ENCODE results near the gene DPYSL3.
"Not testable (repeated sequence)": the region's sequence is repeated elsewhere in the genome, so short reads cannot be mapped to it uniquely, and the experiment has no call there.

The DPYSL3 gene

DNA sequence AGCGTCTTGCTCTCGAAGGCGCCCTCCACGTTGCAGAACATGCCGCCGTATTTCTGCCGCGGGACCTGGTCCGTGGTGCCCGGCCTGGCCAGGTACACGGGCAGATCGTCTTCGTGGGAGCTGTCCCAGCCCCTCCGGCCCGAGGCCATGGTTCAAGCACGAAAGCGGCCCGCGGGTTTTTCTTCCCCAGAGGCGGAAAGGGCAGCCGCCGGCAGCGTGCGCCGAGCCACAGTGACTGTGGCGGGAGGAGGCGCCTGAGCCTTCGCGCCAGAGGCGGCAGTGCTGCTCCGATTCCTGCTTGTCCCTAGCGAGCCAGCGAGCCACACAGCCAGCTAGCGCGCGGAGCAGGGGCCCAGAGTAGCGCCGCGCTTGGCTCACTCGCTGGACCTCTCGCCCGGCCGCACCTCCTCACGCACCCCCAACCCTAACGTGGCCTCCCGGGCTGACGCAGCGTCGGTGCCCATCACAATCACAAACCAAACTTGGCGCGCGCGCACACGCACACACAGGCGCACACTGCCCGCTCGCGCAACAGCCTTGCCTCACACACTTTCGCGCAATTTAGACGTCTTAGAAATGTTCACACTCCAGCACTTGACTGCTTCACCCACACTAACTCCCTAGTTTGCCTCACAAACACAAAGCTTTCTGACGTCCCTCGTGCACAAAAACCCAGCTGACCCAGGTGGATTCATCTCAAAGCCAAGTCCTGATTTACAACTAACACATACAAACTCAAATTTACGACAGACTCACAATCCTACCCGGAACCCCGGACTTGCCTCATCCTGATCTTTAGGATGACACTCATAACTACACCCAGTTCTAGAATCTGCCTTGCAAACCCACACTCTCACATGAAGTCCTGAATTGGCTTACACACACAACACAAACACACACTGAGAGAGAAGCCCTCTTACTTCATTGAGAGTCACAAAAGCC, at the start of gene DPYSL3:
TSS of gene DPYSL3 (minus strand) at position 359 of the 942 bp plus-strand sequence. CDS start at position 149, 210 bp downstream.
- H3K4me3 ChIP-seq (ENCODE audit: low read depth, low read length), result peak within 1 kb of the TSS; percentile 79

DNA sequence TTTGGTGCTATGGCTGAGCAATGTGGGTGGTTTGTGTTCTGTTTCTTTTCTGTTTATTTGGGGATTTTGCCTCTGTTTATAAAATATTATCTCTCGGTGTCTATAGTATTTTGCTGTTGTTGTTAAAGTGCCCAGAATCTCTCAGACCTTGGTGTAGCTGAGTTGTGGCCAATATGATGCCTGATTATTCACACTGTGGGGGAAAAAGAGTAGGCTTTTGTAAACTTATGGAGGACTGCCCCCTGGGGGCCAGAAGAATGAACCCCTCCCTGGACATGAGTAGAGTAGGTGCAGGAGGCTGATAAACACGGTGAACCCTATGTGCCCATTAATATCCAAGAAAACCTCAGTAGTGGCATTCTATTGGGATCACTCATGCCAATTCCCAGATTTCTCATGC, 49.0 kb upstream of the DPYSL3 start:
- no peak overlapping the region for H3K4me3 ChIP-seq (ENCODE audit: low read depth, low read length)

DNA sequence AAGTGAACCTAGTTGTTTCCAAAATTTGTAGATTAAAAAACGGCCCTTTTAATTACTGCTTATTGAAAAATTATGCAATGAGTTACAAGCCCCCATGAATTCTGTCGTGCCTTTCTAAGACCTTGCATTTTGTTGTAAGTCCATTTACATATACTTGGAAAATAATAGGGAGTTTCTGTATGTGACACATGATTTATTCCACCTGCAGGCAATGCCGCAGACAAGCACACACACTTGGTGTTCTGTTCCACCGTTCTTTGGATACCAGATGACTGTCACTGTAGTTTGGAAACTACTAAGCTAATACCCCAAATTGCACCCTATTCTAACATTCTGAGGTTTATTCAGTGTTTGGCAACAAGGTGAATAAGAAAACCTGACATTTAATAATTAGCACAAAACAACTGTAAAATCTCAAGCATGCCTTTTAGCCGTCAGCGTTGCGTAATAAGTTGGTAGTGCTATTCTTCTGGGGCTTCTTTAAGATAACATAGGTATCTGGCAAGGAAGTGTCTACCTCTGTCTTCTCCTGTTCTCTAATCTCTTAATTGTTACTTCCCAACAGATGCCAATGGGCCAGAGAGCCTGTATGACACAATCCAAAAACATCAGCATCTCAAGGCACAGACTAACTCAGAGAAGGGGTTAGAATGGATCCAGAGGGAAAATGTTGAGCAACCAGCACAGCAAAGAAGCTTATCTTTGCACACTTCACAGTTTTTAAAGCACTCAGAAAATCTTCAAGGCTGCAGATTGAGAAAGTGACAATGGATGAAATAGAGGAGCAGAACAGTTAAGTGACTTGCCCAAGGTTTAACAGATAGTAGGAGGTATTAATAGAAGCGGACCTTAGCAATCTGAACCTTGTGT, 48.2 kb upstream of the DPYSL3 start:
- H3K4me3 ChIP-seq (ENCODE audit: low read depth, low read length), result no peak overlapping the region

DNA sequence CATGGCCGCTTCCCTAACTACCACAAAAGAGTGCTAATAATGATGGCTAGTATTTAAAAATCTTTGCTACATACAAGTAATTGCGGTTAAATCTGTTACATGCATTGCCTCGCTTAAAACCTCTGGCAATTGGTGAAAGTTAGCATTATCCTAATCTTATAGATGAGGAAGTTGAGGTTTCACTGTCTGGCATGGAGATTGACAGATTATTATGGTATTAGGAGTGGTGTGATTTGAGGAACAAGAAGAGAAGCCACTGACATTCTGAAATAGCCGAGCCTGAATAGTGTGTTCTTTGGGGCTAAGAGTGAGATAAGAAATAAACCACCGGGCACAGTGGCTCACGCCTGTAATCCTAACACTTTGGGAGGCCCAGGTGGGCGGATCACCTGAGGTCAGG, 45.3 kb upstream of the DPYSL3 start:
- no peak overlapping the region for H3K4me3 ChIP-seq (ENCODE audit: low read depth, low read length)

DNA sequence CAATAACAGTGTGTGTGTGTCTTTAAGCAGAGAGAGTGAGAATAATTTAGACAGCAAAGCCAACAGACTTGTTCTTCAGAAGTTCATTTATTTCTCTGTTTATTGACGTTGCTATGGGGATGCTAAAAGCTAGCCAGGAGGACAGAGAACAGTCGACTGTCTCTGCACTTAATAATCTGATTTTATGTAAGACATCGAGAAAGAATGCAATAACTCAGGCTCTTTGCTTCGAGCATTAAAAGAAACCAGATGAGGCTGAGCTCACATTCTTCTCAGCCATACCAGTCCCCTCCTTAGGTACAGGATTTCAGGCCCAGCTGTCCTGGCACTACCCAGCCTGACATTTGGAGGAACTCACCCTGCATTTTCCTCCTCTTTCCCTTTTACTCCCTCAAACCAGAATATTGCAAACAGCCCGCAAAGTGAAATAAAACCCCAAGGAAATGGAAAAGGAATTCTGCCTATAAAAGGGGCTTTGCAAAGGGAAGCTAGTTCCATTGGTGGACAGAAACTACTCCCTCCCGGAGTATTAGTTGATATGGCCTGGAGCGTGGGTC, 44.5 kb upstream of the DPYSL3 start:
- H3K4me3 ChIP-seq (ENCODE audit: low read depth, low read length), result no peak overlapping the region

DNA sequence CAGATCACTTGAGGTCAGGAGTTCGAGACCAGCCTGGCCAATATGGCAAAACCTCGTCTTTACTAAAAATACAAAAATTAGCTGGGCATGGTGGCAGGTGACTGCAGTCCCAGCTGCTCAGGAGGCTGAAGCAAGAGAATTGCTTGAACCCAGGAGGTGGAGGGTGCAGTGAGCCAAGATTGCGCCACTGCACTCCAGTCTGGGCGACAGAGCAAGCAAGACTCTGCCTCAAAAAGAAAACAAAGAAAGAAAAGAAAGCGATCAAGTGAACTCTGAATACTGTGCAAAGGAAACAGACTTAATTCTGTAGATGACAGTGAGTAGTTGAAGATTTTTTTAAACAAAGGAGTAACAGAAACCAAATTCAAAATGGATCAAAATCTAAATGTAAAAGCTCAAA, 43.9 kb upstream of the DPYSL3 start:
- not testable (repeated sequence) for H3K4me3 ChIP-seq (ENCODE audit: low read depth, low read length)

DNA sequence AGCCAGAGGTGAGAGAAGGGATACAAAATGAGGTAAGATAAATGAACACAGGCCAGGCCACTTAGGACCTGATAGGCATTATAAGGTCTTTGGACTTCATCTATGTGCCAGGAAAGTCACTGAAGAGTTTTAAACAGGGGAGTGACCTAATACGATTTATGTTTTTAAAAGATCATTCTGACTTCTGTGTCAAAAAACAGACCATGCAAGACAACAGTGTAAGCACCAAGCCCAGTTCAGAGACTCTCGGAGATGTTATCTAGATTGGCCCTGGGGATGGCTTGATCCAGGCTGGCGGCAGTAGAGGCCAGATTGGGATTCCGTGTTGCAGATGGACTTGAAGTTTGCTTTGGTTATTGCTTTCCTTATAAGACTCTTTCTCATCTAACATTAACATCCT, 43.0 kb upstream of the DPYSL3 start:
- H3K4me3 ChIP-seq (ENCODE audit: low read depth, low read length), result no peak overlapping the region

DNA sequence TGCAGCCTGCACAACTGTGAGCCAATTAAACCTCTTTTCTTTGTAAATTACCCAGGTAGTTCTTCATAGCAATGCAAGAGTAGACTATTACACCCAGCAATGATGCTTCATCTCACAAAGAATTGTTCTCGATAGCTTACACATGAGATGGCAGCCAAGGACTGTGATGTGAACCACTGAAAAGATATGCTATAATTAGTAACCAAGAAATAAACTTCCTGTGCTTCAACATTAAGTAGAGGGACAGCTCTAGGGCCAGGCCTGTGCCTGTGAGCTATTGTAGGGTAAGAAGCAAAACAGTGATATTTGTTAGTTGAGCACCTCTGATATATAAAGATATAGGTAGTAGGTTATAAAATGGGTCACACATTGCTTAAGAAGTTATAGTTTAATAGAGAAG, 41.8 kb upstream of the DPYSL3 start:
- no peak overlapping the region for H3K4me3 ChIP-seq (ENCODE audit: low read depth, low read length)

DNA sequence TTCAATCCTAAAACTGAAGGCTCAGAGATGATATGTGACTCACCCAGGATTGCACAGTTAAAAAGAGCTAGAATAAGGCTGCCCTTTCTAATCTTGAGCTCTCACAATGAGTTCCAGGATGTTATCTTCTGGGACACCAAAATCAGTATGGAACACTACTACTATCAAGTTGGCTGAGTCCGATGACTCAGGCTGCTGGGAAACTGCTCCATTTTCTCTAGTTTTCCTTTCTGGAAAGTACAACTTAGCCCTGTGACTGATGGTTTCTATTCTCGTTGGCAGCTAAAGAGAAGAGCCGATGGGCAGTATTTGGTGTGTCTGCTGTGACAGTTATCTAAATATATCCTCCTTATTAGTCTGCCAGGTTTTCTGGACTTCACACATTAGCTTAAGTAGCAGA, 37.9 kb upstream of the DPYSL3 start:
- H3K4me3 ChIP-seq (ENCODE audit: low read depth, low read length), result no peak overlapping the region

DNA sequence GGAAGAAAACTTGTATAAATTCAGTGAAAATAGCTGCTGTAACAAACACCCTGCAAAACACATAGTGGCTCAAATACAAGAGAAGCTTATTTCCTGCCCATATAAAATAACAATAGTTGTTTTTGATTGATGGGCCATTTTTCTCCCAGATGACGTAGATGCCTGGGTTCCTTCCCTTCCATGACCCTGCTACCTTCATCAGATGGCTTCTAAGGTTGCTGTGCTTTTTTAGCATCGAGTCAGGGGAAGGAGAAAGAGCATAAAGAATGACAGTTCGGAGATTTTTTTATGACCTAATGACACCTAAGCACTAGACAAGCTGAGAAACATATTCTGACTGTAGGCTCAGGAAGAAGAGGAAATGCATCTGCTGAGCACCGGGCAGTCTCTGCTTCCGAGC, 34.7 kb upstream of the DPYSL3 start:
- no peak overlapping the region for H3K4me3 ChIP-seq (ENCODE audit: low read depth, low read length)

DNA sequence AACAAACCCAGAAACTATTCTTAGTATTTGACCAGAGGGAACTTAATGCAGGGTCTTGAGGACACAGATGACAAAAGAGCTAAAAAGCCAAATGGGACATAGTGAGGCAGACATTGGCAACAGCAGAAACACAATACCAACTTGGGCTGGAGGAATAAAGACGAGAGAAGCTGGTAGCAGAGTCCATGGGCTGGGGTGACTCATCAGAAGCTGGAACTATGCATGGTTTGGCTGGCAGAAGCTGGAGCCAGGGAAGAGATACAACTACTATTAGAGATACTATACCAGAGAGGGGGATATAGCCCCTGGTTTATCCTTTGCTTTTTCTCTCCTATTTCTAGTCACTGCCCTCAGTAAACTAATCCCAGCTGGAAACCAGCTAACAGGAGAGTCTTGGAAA, 29.2 kb upstream of the DPYSL3 start:
- H3K4me3 ChIP-seq (ENCODE audit: low read depth, low read length), result no peak overlapping the region

DNA sequence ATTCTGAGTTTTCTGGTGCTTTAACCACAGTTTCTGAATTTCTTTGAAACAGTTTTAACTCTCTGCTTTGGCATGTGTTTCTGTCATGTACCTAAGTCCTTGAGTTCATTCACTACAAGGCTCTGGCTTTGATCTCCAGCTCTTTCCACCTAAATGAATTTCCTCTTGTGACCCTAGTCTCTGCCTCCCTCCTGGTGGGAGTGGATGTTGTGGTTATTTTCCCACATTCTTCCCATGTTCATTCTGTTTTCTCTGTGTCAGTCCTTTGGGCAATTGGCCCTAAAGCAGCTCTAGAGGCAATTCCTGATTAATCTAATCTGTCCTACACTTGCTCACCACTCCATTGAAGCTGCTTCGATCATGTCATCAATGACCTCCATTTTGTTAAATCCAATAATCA, 28.4 kb upstream of the DPYSL3 start:
- H3K4me3 ChIP-seq (ENCODE audit: low read depth, low read length), result no peak overlapping the region

DNA sequence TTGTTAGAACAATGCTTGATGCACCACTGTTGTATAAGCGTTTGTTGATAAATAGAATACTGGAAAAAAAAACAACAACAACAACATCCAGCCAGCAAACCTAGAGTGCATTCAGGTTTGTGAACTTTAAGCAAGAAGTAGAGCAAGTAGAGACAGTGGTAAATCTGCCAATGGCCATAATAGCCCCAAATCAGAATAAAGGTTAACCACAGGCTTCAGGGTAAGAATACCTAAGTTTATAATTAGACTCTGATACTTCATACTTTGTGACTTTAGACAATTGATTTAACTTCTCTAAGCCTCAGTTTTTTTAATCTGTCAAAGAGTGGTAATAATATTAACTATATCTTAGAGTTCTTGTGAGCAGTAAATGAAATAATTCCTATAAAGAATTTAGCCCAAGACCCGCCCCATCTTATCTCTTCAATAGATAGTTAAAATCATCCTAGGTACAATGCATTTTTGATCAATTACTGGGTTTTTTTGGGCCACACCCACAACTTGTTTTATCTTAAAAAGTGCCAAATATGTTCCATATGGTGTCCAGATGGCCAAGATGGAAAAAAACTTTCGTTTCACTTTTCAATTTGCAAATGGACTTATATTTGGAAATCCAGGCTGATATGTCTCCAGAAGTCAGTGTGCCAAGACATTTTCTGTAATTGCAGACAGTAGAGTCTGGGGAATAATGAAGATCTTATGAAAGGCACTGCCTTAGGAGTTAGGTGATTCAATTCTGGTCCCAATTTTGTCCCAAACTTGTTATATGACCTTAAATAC, 24.5 kb upstream of the DPYSL3 start:
- H3K4me3 ChIP-seq (ENCODE audit: low read depth, low read length), result no peak overlapping the region

DNA sequence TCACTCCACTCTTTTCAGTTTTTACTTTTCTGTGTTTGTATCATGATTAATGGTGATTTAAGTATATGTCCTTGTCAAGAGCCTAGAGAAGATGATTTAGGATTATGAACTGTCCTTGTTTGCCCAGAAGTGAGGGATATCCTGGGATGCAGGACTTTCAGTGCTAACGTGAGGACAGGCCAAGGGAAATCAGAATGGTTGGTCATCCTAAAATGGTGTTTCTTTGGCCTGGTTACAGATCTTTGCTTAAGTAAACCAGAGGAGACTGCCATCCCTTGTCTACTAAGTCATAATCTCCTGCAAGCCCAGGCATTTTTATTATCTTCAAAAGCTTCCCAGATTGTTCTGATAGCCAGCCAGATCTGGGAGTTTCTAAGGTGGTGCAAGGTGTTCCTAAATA, 22.3 kb upstream of the DPYSL3 start:
- H3K4me3 ChIP-seq (ENCODE audit: low read depth, low read length), result no peak overlapping the region

DNA sequence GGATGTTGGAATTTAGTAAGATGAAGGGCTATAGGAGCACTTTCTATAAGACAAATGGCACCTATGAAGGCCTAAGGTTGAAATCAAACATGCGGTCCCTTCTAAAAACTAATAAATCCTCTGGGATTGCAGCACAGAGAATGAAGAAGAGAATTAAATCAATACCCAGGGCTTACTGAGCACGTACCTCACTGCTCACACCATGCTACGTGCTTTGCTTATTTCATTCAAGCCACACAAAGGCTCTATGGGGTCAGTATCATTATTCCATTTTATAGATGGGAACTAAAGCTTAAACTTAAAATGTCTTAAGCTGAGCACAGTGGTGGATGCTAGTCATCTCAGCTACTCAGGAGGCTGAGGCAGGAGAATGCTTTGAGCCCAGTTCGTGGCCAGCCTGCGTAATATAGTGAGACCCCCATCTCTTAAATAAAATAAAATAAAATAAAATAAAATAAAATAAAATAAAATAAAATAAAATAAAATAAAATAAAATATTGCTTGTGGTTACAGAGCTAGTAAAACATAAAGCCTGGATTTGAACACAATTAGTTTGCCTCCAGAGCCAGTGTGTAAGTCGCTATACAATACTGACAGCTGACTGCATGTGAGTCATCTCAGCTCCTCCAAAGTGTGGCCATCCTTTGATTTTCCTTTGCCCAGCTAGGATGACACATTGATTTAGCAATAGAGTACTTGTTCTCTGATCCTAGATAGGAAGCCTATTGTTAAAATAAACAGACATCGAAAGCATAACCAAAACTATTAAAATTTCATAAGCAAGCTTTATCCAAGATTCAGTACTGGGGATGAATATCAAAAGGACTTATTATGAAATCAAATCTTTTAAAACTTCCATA, 20.9 kb upstream of the DPYSL3 start:
- no peak overlapping the region for H3K4me3 ChIP-seq (ENCODE audit: low read depth, low read length)

DNA sequence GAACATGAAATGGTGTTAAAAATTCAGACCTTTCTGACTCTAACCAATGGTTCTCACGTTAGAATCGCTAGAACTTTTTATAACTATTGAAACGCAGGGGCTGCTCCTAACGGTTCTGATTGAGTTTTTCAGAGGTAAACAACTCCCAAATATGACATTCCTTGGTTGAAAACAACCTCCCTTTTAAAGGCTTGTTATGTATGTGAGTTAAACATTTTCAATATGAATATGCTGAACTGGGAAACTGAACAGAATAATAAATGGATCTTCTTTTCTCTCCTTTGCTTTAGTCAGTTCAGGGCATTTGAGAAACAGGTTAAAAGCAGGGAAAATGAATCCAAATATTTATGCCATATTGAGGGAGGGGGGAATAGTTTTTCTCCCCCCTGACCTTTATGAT, 13.2 kb upstream of the DPYSL3 start:
- no peak overlapping the region for H3K4me3 ChIP-seq (ENCODE audit: low read depth, low read length)

DNA sequence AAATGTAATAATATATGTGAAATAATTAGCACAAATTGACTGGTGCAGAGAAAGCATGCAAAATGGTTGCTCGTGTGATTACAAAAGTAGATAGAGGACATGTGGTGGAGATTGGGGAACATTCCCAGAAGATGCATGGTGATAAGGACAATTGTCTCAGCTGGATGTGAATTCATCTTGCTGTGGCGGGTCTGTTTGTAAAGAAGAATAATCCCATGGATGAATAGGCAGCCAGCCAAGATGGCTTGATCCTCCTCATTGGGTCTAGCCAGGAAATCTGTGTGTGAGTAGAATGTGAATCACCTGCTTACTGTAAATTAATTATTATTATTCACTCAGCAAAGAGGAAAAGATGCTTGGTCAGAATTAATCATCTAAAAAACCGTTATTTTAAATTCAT, 12.6 kb upstream of the DPYSL3 start:
- no peak overlapping the region for H3K4me3 ChIP-seq (ENCODE audit: low read depth, low read length)

DNA sequence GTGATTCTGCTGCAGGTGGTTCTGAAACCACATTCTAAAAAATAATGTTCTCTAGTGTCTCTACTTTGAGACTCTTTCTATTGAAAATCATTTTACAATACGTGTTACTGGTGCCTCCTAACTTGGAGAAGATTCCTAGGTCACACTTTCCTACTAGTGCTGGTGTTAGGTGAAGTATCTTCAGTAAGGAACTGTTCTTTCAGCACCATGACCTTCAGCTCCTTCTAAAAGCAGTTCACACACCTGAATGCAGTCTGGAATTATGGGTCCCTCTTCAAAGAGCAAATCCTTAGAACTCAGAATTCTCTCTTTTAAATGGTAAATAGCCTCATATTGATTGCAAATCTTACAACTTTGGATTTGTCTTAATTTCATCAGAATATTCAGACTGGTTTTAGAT, 10.6 kb upstream of the DPYSL3 start:
- H3K4me3 ChIP-seq (ENCODE audit: low read depth, low read length), result no peak overlapping the region

DNA sequence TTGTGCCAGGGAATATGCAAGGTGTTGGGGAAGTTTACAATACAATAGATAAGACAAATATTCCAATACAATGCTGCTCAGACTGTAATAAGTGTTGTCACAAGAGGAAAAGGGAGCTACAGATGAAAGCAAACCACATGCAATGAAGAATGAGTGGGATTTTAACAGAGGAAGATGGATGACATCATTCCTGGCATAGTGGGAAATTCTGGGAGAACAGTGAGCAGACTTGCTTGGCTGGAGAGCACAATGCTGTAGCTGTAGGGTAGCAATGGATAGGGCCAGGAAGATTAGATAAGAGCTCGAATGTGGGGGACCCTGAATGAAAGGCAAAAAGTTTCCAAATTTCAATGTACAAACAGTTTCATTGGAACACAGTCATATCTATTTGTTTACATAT, 9.5 kb upstream of the DPYSL3 start:
- H3K4me3 ChIP-seq (ENCODE audit: low read depth, low read length), result no peak overlapping the region

DNA sequence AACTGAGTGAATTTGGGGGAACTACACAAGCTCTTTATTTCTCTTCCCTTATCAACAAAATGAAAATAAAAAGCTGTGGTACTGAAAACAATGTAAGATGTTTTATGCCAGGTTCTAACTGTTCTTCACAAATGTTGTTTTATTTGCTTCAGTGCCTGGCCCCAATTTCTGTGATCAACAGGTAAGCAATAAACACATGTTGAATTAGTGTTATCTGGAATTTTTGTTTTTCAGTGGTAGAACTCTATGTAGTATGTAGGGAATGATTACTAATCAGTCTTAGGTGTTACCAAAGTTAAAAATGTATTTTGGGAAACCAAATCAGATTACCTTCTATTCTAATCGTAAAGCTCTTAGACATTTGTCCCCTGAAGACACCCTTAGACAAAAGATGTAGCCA, 7.5 kb upstream of the DPYSL3 start:
- no peak overlapping the region for H3K4me3 ChIP-seq (ENCODE audit: low read depth, low read length)

All from iPS-11a (cell line).